Measurements from ENCODE around the gene CFAP299.

Gene CFAP299

GRCh38 chr4:80308466-80308822 is 27.1 kb upstream of the CFAP299 start:
- H2BK5ac ChIP-seq (ENCODE audit: low read length), result no peak overlapping the region
- H3K18ac ChIP-seq (ENCODE audit: low read length), result no peak overlapping the region
- H4K8ac ChIP-seq (ENCODE audit: low read depth, low read length), result no peak overlapping the region
- H2AFZ ChIP-seq (ENCODE audit: low read length), result no peak overlapping the region
- no peak overlapping the region for H3K23ac ChIP-seq (ENCODE audit: low read depth, low read length, poor library complexity)
- no peaks in the 10 kb centered on the region for H3K27me3 ChIP-seq (ENCODE audit: control insufficient read depth in 3 of 3, insufficient read depth in 3 of 3, low read depth in 1 of 3, low read length in 3 of 3)
- no peaks in the 10 kb centered on the region for H3K79me1 ChIP-seq (ENCODE audit: low read depth, low read length)
- H3K9me3 ChIP-seq (replicated peaks in 1 of 2; ENCODE audit: control insufficient read depth in 2 of 2, insufficient read depth in 1 of 2, low read depth in 1 of 2, low read length in 2 of 2), result no peaks in the 10 kb centered on the region
- WGBS, 2 donors (ENCODE audit: extremely low coverage in 2 of 2, insufficient read length in 2 of 2, insufficient replicate concordance in 1 of 2), result no CpG with 5 or more reads among the region's 4 CpGs
- no peaks in the 10 kb centered on the region for H3K36me3 ChIP-seq (replicated peaks in 1 of 2; ENCODE audit: control insufficient read depth in 2 of 2, insufficient read depth in 2 of 2, low read length in 2 of 2)
- H3K14ac ChIP-seq (ENCODE audit: low read length), result no peak overlapping the region
- H2BK120ac ChIP-seq (ENCODE audit: low read depth, low read length), result no peak overlapping the region
- no peak overlapping the region for H3K9ac ChIP-seq (ENCODE audit: low read depth, low read length, poor library complexity)
- no peak overlapping the region for H3K27ac ChIP-seq (replicated peaks; ENCODE audit: low read length)
- no peak overlapping the region for H2AK5ac ChIP-seq (ENCODE audit: low read depth, low read length)
- DNase-seq (ENCODE audit: low spot score), result no peak
- H3K4me2 ChIP-seq (ENCODE audit: insufficient read depth, low read length, poor library complexity, severe bottlenecking), result no peak overlapping the region
- H4K91ac ChIP-seq (ENCODE audit: low read depth, low read length, poor library complexity), result no peak overlapping the region
- no peak overlapping the region for H2BK12ac ChIP-seq (ENCODE audit: low read length)
- H2BK15ac ChIP-seq (ENCODE audit: low read length), result no peak overlapping the region
- no peak overlapping the region for H3K4ac ChIP-seq (ENCODE audit: low read length)
- no peaks in the 10 kb centered on the region for H3K4me1 ChIP-seq (ENCODE audit: control insufficient read depth in 2 of 2, insufficient read depth in 1 of 2, low read depth in 1 of 2, low read length in 2 of 2)
- no peak overlapping the region for H3K4me3 ChIP-seq (ENCODE audit: low read length in 2 of 2)

GRCh38 chr4:80309294-80310004 is 26.1 kb upstream of the CFAP299 start:
- Histone ChIP-seq H3K9ac (ENCODE audit: low read depth, low read length, poor library complexity) (no peak overlapping the region), H3K27me3 (ENCODE audit: control insufficient read depth in 3 of 3, insufficient read depth in 3 of 3, low read depth in 1 of 3, low read length in 3 of 3) (no peaks in the 10 kb centered on the region), H2BK120ac (ENCODE audit: low read depth, low read length) (no peak overlapping the region), H3K4me2 (ENCODE audit: insufficient read depth, low read length, poor library complexity, severe bottlenecking) (no peak overlapping the region), H4K91ac (ENCODE audit: low read depth, low read length, poor library complexity) (no peak overlapping the region), H3K9me3 (replicated peaks in 1 of 2; ENCODE audit: control insufficient read depth in 2 of 2, insufficient read depth in 1 of 2, low read depth in 1 of 2, low read length in 2 of 2) (no peaks in the 10 kb centered on the region), H2BK15ac (ENCODE audit: low read length) (no peak overlapping the region), H3K4me1 (ENCODE audit: control insufficient read depth in 2 of 2, insufficient read depth in 1 of 2, low read depth in 1 of 2, low read length in 2 of 2) (no peaks in the 10 kb centered on the region), H2BK5ac (ENCODE audit: low read length) (no peak overlapping the region), H2AK5ac (ENCODE audit: low read depth, low read length) (no peak overlapping the region), H3K14ac (ENCODE audit: low read length) (no peak overlapping the region), H3K36me3 (replicated peaks in 1 of 2; ENCODE audit: control insufficient read depth in 2 of 2, insufficient read depth in 2 of 2, low read length in 2 of 2) (no peaks in the 10 kb centered on the region), H4K8ac (ENCODE audit: low read depth, low read length) (no peak overlapping the region), H3K4me3 (ENCODE audit: low read length in 2 of 2) (no peak overlapping the region), H3K18ac (ENCODE audit: low read length) (no peak overlapping the region), H3K23ac (ENCODE audit: low read depth, low read length, poor library complexity) (no peak overlapping the region), H3K27ac (replicated peaks; ENCODE audit: low read length) (no peak overlapping the region), H2AFZ (ENCODE audit: low read length) (no peak overlapping the region), H3K79me1 (ENCODE audit: low read depth, low read length) (no peaks in the 10 kb centered on the region), H3K4ac (ENCODE audit: low read length) (no peak overlapping the region), H2BK12ac (ENCODE audit: low read length) (no peak overlapping the region)
- no peak for DNase-seq (ENCODE audit: low spot score)
- WGBS, 2 donors (ENCODE audit: extremely low coverage in 2 of 2, insufficient read length in 2 of 2, insufficient replicate concordance in 1 of 2), result no CpG with 5 or more reads among the region's 5 CpGs

- H3K9ac ChIP-seq (ENCODE audit: low read depth, low read length, poor library complexity), result no peak overlapping the region
- no CpG with 5 or more reads among the region's 3 CpGs for WGBS, 2 donors (ENCODE audit: extremely low coverage in 2 of 2, insufficient read length in 2 of 2, insufficient replicate concordance in 1 of 2)
- no peak overlapping the region for H2BK120ac ChIP-seq (ENCODE audit: low read depth, low read length)
- H2BK15ac ChIP-seq (ENCODE audit: low read length), result no peak overlapping the region
- H3K4me1 ChIP-seq (ENCODE audit: control insufficient read depth in 2 of 2, insufficient read depth in 1 of 2, low read depth in 1 of 2, low read length in 2 of 2), result no peaks in the 10 kb centered on the region
- no peak overlapping the region for H2BK5ac ChIP-seq (ENCODE audit: low read length)
- no peak overlapping the region for H3K23ac ChIP-seq (ENCODE audit: low read depth, low read length, poor library complexity)
- no peak for DNase-seq (ENCODE audit: low spot score)
- no peak overlapping the region for H3K4me2 ChIP-seq (ENCODE audit: insufficient read depth, low read length, poor library complexity, severe bottlenecking)
- H3K4me3 ChIP-seq (ENCODE audit: low read length in 2 of 2), result no peak overlapping the region
- no peaks in the 10 kb centered on the region for H3K36me3 ChIP-seq (replicated peaks in 1 of 2; ENCODE audit: control insufficient read depth in 2 of 2, insufficient read depth in 2 of 2, low read length in 2 of 2)
- no peak overlapping the region for H3K4ac ChIP-seq (ENCODE audit: low read length)
- H3K14ac ChIP-seq (ENCODE audit: low read length), result no peak overlapping the region
- H4K91ac ChIP-seq (ENCODE audit: low read depth, low read length, poor library complexity), result no peak overlapping the region
- no peaks in the 10 kb centered on the region for H3K27me3 ChIP-seq (ENCODE audit: control insufficient read depth in 3 of 3, insufficient read depth in 3 of 3, low read depth in 1 of 3, low read length in 3 of 3)
- H3K18ac ChIP-seq (ENCODE audit: low read length), result no peak overlapping the region
- H3K9me3 ChIP-seq (replicated peaks in 1 of 2; ENCODE audit: control insufficient read depth in 2 of 2, insufficient read depth in 1 of 2, low read depth in 1 of 2, low read length in 2 of 2), result no peaks in the 10 kb centered on the region
- H2BK12ac ChIP-seq (ENCODE audit: low read length), result no peak overlapping the region
- H4K8ac ChIP-seq (ENCODE audit: low read depth, low read length), result no peak overlapping the region
- H3K27ac ChIP-seq (replicated peaks; ENCODE audit: low read length), result no peak overlapping the region
- no peaks in the 10 kb centered on the region for H3K79me1 ChIP-seq (ENCODE audit: low read depth, low read length)
- no peak overlapping the region for H2AK5ac ChIP-seq (ENCODE audit: low read depth, low read length)
- no peak overlapping the region for H2AFZ ChIP-seq (ENCODE audit: low read length)
Observed at GRCh38 chr4:80311130-80311529, 24.4 kb upstream of the CFAP299 start.

GRCh38 chr4:80312124-80312523 is 23.4 kb upstream of the CFAP299 start:
- no peak overlapping the region for H3K4me3 ChIP-seq (ENCODE audit: low read length in 2 of 2)
- DNase-seq (ENCODE audit: low spot score), result no peak
- H2AFZ ChIP-seq (ENCODE audit: low read length), result no peak overlapping the region
- no CpG with 5 or more reads among the region's 1 CpG for WGBS, 2 donors (ENCODE audit: extremely low coverage in 2 of 2, insufficient read length in 2 of 2, insufficient replicate concordance in 1 of 2)
- no peaks in the 10 kb centered on the region for H3K79me1 ChIP-seq (ENCODE audit: low read depth, low read length)
- H3K9me3 ChIP-seq (replicated peaks in 1 of 2; ENCODE audit: control insufficient read depth in 2 of 2, insufficient read depth in 1 of 2, low read depth in 1 of 2, low read length in 2 of 2), result no peaks in the 10 kb centered on the region
- H3K23ac ChIP-seq (ENCODE audit: low read depth, low read length, poor library complexity), result no peak overlapping the region
- H3K9ac ChIP-seq (ENCODE audit: low read depth, low read length, poor library complexity), result no peak overlapping the region
- H3K18ac ChIP-seq (ENCODE audit: low read length), result no peak overlapping the region
- H3K4me1 ChIP-seq (ENCODE audit: control insufficient read depth in 2 of 2, insufficient read depth in 1 of 2, low read depth in 1 of 2, low read length in 2 of 2), result no peaks in the 10 kb centered on the region
- H3K4me2 ChIP-seq (ENCODE audit: insufficient read depth, low read length, poor library complexity, severe bottlenecking), result no peak overlapping the region
- H3K4ac ChIP-seq (ENCODE audit: low read length), result no peak overlapping the region
- H2AK5ac ChIP-seq (ENCODE audit: low read depth, low read length), result no peak overlapping the region
- no peak overlapping the region for H3K27ac ChIP-seq (replicated peaks; ENCODE audit: low read length)
- no peak overlapping the region for H2BK120ac ChIP-seq (ENCODE audit: low read depth, low read length)
- no peak overlapping the region for H2BK5ac ChIP-seq (ENCODE audit: low read length)
- H3K14ac ChIP-seq (ENCODE audit: low read length), result no peak overlapping the region
- H3K36me3 ChIP-seq (replicated peaks in 1 of 2; ENCODE audit: control insufficient read depth in 2 of 2, insufficient read depth in 2 of 2, low read length in 2 of 2), result no peaks in the 10 kb centered on the region
- H2BK12ac ChIP-seq (ENCODE audit: low read length), result no peak overlapping the region
- H4K8ac ChIP-seq (ENCODE audit: low read depth, low read length), result no peak overlapping the region
- no peak overlapping the region for H4K91ac ChIP-seq (ENCODE audit: low read depth, low read length, poor library complexity)
- H3K27me3 ChIP-seq (ENCODE audit: control insufficient read depth in 3 of 3, insufficient read depth in 3 of 3, low read depth in 1 of 3, low read length in 3 of 3), result no peaks in the 10 kb centered on the region
- H2BK15ac ChIP-seq (ENCODE audit: low read length), result no peak overlapping the region

Data from neuronal stem cell (in vitro differentiated cells).